HK-2 (cell line): Measurements from ENCODE around the gene SCT.

Source experiments
- DNase-seq: peaks from one replicate; pipeline ENCODE4 v3.0.0-alpha.2; 2018; ENCODE audit not compliant: unreplicated experiment

SCT gene

GRCh38 chr11:621838-622237, 5.1 kb downstream of the SCT start:
- DNase-seq: no peak

- no peak for DNase-seq
Measured at GRCh38 chr11:620935-621814, 5.8 kb downstream of the SCT start.

DNA sequence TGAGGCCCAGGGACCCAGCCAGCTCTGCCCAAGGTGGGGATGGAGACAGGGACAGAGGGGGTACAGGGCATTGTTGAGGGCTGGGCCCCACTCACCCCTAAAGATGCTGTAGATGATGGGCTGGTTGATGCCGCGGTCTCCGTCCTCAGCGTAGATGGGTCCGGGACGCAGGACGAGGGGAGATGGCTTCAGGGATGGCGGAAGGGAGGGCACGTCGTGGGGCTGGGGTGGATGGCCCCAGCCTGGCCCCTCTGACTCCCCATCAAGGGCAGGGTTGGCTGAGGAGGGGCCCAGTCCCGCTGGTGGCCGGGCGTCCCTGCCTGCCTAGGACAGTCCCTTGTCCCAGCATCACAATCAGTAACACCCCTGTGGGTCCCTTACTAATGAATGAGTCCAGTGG, 6.8 kb downstream of the SCT start:
- no peak for DNase-seq

DNA sequence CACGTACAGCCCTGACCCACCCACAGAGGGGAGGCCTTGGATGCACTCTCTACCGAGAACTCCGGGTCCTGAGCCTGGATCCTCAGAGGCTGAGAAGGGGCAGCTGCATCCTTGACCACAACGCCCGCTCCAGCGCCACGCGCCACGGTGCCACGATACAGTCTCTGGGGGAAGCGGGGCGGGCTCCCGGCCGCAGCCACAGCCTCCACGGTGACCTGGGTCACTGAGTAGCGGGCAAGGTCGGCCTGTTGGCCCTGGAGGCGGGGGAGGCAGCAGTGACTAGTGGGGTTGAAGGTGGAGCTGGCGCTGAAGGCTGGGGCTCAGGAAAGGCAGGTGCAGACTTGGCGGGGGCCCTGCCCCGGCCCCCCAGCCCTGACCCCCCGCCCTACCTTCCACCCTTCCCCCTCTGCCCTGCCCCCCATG, 7.3 kb downstream of the SCT start:
- DNase-seq: no peak

DNA sequence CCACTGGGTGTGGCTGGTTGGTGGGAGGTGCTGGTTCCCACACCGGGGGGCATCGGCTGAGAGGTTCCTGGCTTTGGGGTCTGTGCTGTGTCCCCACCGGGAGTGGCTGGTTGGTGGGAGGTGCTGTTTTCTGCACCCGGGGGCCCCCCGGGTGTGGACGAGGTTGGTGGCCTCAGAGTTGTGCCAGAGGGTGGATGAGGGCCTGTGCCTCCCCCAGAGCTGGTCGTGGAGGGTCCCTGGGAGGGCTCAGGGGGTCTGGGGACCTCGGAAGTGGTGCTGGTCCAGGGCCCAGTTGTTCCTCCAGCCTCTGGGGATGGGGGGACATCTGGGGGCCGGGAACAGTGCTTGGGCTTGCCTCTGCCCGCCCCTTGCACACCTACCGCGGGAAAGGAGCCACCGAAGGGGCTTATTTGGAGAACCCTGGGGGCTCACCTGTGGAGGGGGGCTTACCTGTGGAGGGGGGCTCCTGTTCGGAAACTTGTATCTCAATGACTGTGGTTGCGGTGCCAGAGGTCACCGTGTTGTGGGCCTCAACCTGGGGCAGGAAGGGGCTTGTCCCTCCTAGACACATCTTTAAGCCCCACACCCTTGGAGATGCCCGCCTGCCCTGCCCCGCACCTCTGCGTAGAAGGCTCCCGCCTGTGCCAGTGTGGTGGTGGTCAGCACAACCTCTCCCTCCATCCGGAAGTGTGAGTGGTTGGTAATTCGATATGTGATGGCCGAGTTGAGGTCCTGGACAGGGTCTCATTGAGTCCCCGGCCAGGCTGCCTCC, 7.9 kb downstream of the SCT start:
- DNase-seq: no peak

DNA sequence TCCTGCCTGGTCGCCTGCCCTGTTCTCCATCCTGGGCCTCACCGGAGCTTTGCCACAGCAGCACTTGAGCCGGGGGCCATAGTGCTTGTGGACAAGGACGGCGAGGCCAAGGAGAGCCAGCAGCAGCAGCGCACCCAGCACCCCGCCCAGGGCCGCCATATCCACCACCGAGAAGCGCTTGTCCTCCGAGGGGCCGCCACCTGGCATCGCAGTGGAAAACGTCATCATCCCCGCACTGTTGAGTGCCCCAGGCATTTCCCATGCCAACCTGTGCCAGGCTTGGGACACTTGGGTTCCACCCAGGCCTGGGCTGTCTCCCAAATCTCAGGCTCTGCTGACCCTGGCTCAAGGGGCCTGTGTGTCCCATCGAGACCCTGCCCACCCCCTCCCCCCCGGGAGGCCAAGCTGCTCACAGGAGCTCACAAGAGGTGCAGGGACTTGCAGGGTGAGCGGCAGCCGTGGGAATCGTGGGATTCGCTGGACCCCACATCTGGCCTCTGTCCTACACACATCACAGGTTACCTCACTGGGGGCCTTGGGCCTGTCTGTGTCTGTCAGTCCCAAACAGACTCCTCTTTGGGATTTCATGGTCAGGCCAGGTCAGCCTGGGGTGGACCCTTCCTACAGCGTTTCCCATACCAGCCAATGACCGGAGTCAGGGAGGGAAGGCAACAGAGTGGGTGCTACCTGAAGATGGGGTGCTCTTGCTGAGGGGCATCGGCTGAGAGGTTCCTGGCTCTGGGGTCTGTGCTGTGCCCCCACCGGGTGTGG, 8.9 kb downstream of the SCT start:
- no peak for DNase-seq

- no peak for DNase-seq
Measured at GRCh38 chr11:617199-617911, 9.6 kb downstream of the SCT start.

DNA sequence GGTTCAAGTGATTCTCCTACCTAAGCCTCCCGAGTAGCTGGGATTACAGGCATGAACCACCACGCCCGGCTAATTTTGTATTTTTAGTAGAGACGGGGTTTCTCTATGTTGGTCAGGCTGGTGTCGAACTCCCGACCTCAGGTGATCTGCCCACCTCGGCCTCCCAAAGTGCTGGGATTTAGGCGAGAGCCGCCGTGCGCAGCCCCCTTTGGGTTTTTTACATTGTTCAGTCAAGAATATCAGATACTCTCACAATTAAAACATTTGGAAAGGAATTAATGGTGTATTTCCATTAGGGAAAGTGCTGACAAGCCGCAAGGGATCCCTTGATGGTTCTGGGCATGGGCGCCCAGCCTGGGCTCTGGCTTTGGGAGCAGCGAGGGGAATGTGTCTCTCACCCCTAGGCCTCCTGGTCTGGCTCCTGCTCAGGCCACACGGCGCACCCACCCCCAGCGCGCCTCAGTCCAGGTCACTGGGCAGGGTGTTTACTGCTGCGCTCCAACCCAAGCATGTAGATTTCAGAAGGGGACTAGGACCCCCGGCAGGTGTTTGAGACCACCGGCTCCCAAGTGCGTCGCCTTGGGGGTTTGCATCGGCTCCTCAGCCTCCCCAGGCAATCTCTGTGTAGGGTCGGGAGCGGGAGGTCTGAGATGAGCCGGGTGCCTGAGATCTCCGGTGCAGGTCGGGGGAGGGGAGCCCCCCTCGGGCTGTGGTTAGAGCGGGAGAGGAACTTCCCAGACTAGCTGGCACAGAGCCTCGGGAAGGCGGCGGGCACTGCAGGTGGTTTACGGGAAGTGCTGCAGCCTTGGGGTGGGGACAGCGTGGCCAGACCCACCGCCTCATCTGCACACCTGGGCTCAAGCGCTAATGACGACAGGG, 10.4 kb downstream of the SCT start:
- no peak for DNase-seq

GRCh38 chr11:615504-616319, 11.3 kb downstream of the SCT start, which contains the start of gene IRF7:
Gene IRF7, minus strand, starts transcription at chr11:615950. Its CDS starts 586 bp downstream, at chr11:615364.
- peak; percentile 90 for DNase-seq

DNA sequence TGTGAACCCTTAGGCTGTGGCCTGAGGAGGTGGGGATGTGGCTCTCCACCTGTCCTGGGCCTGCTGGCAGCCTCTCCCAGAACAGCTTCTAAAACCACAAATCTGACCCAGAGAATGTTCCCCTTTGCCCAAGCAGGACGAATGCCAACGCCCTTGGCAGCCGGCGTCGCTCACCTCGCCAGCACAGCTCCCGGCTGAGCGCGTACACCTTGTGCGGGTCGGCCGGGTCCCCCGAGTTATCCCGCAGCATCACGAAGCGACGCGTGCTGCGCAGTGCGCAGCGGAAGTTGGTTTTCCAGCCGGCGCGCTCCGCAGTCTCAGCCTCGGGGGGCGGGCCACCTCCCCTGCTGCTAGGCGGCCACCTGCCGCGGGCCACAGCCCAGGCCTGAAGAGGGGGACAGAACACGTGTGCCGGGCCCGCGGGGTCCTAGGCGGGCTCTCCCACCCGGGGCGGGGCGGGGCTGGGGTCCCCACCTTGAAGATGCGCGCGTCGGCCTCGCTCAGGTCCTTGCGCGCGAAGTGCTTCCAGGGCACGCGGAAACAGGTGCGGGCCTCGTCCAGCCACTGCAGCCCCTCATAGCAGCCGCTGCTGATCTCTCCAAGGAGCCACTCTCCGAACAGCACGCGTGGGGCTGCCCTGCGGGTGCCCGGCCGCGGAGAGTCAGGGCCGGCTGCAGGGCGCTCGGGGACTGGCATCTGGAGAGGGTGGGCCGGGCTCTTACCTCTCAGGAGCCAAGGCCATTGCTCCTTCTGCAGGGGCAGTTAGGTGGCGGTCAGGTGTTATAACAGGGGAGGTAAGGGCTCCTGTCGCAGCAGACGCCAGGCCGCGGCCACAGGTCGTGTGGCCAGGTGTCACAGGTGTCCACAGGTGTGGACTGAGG, 12.1 kb downstream of the SCT start:
- DNase-seq: no peak

GRCh38 chr11:614021-614622, 12.9 kb downstream of the SCT start:
- DNase-seq: no peak

GRCh38 chr11:613369-613968, 13.5 kb downstream of the SCT start:
- peak; percentile 72 for DNase-seq

DNA sequence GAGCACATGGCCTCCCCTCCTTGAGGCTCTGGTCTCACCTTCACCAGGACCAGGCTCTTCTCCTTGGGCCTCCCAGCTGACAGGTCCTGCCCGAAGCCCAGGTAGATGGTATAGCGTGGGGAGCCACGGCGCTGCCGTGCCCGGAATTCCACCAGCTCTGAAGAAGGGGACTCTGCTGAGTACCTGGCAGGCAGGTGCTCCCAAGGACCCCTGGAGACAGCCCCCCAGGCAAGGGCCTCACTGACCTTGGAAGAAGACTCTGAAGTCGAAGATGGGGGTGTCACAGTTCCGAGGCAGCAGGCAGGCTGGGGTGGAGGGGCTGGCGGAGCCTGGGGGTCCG, 14.1 kb downstream of the SCT start:
- no peak for DNase-seq

DNA sequence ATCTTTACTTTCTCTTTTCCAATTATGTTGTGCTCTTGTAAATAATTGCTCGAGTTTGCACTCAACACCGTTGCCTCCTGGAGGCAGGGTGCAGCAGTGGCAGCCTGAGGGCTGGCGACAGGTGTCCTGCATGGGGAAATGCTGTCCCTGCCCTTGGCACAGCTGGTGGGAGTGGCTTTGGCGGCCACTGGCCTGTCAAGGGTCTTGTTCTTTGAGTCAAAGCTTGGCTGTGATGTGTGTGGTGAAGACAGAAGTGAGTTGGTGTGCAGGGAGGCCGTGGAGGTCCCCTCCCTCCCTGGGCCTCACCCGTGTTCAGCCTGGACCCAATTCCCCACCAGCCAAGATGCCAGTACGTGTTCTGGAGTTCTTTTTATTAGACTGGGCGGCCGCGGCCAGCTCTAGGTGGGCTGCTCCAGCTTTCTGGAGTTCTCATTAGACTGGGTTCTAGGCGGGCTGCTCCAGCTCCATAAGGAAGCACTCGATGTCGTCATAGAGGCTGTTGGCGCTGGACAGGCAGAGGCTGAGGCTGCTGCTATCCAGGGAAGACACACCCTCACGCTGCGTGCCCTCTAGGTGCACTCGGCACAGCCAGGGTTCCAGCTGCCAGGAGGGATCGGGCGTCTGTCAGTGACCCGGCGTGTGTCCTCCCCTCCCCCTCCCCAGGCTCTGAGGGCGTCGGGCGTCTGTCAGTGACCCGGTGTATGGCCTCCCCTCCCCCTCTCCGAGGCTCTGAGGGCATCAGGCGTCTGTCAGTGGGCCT, 14.6 kb downstream of the SCT start:
- no peak for DNase-seq

GRCh38 chr11:611001-611996, 15.7 kb downstream of the SCT start:
- DNase-seq: no peak
